HG03565 (cell line): ENCODE measurements around the gene C15orf39.

Experiments used
- ATAC-seq: cut with Tn5 transposase; IDR thresholded peaks from one replicate; pipeline ENCODE4 v1.9.1; 2021; ENCODE audit warnings: mild to moderate bottlenecking, moderate library complexity; ENCODE audit not compliant: unreplicated experiment

The C15orf39 gene

DNA sequence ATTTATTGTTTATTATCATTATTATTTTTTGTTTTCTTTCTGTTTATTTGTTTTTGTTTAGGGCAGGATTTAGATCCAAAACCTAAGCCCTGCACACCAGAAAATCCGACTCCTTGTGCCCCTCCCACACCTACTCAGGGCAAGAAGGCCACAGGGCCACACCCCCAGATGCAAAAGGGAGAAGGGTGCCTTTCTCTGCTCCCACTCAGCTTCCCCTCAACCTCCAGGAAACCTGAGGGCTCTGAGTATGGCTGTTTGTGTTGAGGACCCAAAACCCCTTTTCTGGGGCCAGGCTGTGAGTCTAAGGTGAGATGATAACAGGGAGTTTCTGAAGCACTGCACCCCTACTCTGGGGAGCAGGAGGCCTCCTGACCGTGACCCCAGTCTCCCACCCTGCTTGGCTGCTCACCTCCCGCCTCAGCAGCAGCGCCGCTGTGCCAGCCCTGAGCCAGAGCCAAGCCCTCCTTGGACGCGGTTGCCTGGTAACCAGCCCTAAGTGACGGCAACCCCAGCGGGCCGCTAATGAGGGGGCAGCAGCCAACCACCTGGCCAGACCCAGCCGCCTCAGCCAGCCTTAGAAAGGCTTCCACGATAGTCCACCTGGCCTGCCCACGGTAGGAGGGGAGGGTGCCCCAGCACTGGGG, 6.4 kb upstream of the C15orf39 start:
- no peak for ATAC-seq

- ATAC-seq = no peak
These were observed 5.9 kb upstream of the C15orf39 start for GRCh38 chr15:75195766-75196241.

GRCh38 chr15:75197062-75197630, 4.5 kb upstream of the C15orf39 start:
- ATAC-seq = no peak

- no peak for ATAC-seq
These were observed 2.9 kb upstream of the C15orf39 start for GRCh38 chr15:75198560-75199356.

DNA sequence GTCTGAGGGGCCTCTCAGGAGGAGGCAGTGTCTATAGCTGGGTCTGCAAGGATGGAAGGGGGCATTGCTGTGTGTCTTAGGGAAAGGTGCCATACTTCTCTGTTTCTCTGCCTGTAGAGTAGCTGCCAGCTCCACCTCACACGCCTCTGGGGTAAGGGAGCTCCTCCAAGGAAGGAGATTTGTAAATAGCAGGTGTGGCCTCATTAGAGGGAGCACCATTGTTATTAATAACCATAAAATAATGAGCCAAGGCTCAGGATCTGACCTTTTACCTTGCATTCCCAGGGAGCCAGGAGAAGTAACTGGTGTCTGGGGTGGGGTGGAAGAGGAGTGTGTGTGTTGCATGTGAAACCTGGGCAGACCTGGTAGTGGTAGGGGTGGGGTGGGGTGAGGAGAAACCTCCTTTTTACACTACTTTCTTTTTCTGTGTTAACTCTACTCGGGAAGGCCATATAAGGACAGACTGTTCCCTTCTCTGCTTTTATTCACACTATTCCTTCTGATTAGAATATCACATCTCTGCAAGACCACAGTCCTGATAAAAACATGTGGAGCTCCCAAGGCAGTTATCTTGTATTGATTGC, 2.2 kb upstream of the C15orf39 start:
- ATAC-seq = no peak

DNA sequence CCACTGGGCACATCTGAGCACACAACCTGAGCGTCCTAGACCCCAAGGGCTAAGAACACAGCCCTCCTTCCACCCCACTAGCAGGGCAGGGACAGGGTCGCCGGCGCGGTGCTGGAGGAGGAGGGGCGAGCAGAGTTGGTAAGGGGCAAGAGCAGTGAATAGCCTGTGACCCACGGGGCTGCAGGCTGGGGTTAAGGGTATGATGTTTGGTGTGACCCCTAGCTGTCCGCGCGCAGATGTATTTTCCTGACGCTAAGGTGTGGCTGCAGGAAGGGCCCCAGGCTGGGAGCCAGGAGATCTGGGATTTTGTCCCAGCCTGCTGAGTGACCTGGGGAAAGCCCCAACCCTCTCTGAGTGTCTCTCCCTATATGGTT, 1.3 kb upstream of the C15orf39 start:
- no peak for ATAC-seq

DNA sequence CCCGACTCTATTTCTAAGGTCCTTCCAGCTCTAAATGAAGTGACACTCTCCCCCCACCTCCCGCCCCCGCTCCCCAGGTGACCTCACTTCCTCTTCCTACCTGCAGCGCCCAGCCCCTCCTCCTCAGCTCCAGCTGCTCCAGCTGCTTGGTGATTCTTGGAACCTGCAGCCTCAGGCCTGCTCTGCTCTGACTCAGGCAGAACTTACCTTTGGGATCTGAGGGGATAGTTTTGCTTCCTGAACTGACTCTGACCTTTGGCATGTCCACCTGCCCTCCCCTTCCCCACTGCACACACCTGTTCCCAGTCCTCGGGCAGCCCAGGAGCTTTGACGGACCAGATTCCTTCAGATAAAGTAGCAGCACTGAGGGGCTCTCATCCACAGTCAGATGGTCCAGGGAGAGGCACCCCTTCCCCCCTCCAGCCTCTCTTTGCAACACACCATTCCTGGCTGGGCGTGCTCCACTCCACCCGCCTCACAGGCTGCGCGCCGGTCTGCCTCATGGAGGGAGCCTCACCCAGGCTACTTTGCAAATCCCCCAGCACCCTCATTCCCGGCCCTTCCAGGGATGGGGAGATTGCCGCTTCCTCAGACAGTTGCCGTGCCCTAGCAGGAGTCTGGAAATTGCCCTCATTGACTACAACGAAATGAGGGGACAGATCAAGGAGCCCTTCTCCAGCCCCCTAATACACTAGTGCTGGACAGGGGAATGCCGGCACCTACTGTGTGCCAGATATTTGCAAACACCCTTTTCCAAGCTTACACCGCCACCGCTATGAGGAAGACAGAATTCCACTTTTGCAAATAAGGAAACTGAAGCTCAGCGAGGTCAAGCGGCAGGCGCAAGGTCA, 692 bp upstream of the C15orf39 start:
- ATAC-seq = no peak

GRCh38 chr15:75202251-75203016, 752 bp downstream of the C15orf39 start:
- peak; percentile 30 for ATAC-seq

GRCh38 chr15:75203017-75203907, 1.6 kb downstream of the C15orf39 start:
- no peak for ATAC-seq

- no peak for ATAC-seq
These were observed 2.2 kb downstream of the C15orf39 start for GRCh38 chr15:75203908-75204263.

DNA sequence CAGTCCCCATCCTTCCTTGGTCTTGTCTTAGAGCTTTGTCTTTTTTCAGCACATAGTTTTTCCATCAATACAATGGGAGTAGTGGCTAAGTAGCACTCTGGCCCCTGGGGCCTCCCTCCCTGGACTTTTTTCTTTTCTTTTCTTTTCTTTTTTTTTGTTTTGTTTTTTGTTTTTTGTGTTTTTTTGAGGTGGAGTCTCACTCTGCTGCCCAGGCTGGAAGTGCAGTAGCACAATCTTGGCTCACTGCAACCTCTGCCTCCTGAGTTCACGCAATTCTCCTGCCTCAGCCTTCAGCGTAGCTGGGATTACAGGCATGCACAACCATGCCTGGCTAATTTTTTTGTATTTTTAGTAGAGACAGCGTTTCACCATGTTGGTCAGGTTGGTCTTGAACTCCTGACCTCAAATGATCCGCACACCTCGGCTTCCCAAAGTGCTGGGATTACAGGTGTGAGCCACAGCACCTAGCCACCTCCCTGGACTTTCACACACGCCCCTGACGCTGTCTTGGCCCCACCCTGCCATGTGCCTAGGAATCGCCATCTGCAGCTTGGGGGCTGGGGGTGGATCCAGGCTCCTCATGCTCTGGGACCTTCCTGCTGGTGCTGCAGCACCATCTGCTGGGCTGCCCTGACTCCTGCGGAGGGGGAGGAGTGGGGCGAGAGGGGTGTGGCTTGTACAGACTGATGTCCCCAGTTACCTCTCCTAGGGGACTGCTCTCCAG, 2.8 kb downstream of the C15orf39 start:
- ATAC-seq = no peak

DNA sequence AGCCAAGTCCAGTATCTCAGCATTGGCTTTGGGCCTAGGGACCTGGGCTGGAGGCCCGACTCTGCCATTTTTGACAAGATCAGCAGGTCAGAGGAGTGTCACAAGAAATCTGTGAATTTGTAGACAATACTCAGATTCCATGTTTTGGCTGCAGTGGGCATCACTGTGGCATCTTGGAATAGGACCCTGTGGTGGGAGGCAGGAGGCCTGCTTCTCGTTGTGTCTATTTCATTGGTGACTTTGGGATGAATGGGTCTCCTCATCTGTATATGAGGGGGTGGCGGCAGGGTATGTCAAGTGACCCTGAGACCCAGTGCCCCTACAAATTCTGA, 3.3 kb downstream of the C15orf39 start:
- no peak for ATAC-seq

- no peak for ATAC-seq
These were observed 4.3 kb downstream of the C15orf39 start for GRCh38 chr15:75206006-75206405.

- ATAC-seq = no peak
These were observed 5.3 kb downstream of the C15orf39 start for GRCh38 chr15:75206803-75207617.

DNA sequence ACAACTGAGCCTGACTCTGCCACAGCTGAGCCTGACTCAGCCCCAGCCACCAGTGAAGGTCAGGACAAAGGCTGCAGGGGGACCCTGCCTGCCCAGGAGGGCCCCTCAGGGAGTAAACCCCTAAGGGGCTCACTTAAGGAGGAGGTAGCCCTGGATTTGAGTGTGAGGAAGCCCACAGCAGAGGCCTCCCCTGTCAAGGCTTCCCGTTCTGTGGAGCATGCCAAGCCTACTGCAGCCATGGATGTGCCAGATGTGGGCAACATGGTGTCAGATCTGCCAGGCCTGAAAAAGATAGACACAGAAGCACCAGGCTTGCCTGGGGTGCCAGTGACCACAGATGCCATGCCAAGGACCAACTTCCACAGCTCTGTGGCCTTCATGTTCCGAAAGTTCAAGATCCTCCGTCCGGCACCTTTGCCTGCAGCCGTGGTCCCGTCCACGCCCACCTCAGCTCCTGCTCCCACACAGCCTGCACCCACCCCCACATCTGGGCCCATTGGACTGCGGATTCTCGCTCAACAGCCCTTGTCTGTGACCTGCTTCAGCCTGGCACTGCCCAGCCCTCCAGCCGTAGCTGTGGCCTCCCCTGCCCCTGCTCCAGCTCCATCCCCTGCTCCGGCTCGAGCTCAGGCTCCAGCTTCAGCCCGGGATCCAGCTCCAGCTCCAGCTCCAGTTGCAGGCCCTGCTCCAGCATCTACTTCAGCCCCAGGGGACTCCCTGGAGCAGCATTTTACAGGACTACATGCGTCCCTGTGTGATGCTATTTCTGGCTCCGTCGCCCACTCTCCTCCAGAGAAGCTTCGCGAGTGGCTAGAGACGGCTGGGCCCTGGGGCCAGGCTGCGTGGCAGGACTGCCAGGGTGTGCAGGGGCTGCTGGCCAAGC, 6.2 kb downstream of the C15orf39 start:
- no peak for ATAC-seq

DNA sequence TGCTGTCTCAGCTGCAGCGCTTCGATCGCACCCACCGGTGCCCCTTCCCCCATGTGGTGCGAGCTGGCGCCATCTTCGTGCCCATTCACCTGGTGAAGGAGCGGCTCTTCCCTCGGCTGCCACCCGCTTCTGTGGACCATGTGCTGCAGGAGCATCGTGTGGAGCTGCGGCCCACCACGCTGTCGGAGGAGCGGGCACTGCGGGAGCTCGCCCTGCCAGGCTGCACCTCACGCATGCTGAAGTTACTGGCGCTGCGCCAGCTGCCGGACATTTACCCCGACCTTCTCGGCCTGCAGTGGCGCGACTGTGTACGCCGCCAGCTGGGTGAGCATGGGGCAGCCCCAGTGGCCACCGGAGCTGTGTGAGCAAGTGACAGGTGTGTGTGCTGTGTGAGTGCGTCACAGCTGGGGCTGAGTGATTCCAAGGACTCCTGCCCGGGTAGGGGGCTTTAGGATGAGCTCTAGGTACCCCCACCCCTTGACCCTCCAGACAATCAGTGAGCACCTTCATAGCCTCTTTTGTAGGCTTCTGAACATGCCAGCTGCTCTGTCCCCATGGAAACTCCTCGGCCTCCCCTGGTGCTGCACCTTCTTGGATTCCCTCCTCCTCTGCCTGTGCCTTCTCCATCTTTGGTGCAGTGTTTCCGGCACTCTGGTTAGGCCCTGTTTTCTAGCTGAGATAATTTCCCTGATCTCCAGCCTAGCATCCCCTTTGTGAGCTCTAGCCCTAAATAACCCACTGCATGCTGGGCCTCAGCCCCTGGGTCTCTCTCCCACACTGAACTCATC, 7.0 kb downstream of the C15orf39 start:
- no peak for ATAC-seq
